OCI-LY7 (cell line): Measurements from ENCODE around the gene LPAR2.

ENCODE experiments used
- CTCF ChIP-seq: fragments of 200-600 bp; sonication (generic); conservative IDR thresholded peaks from 2 replicates; pipeline ENCODE4 v1.5.1; 2014; ENCODE audit warnings: mild to moderate bottlenecking, antibody characterized with exemption, low read length, moderate library complexity, mixed read lengths
- EZH2phosphoT487 ChIP-seq: fragments of 200-600 bp; sonication (generic); IDR thresholded peaks from 2 replicates; pipeline ENCODE4 v1.6.1; 2018; ENCODE audit warnings: low read depth, borderline replicate concordance, mild to moderate bottlenecking, mixed run types, antibody characterized with exemption, low read length, moderate library complexity, mixed read lengths

GRCh38 chr19:19637523-19638251, 9.7 kb upstream of the LPAR2 start:
- TF ChIP-seq EZH2phosphoT487 (no peak), CTCF (0 out of 2 replicates have a peak, but pooled peaks have one; percentile 12)
